H1 (cell line): Measurements from ENCODE around the gene CDH15. TPM values are rescaled to one million over a fixed set of nuclear protein-coding genes. Genes with fewer than 3 reads are reported as not detected.

Experiments
- CTCF ChIA-PET: fragments of 300-600 bp; sonication (Branson Sonifier 250); formaldehyde crosslinking; loops from one replicate; lab custom pipeline; 2021; ENCODE audit not compliant: partially characterized antibody; lab: Charles Lee
- POLR2A ChIA-PET: fragments of 300-600 bp; sonication (Branson Sonifier 250); formaldehyde crosslinking; loops from one replicate; lab custom pipeline; 2021; ENCODE audit warnings: inconsistent platforms; ENCODE audit not compliant: partially characterized antibody; lab: Charles Lee
- DNase-seq, 2 experiments: peaks; one replicate each; pipeline versions ENCODE4 v3.0.0 to v3.0.0-alpha.2; 2010 to 2022; ENCODE audit warnings: low spot score in 2 of 2, low read depth in 1 of 2, mixed read lengths in 1 of 2
- FAIRE-seq: peaks from 2 replicates; lab custom pipeline; 2011; peaks lifted over from hg19 to GRCh38; lab: Jason Lieb, UNC
- H2AFZ ChIP-seq: 2 replicates; pipeline ENCODE4 v1.8.1; 2012; ENCODE audit warnings: low read length, inconsistent platforms
- H2AK5ac ChIP-seq: 2 replicates; pipeline ENCODE4 v1.6.1; 2013; ENCODE audit warnings: low read depth, low read length
- H2BK120ac ChIP-seq: replicated peaks from 2 replicates; pipeline ENCODE3; 2013; ENCODE audit warnings: low read depth, low read length, inconsistent platforms
- H2BK12ac ChIP-seq: 2 replicates; pipeline ENCODE4 v1.6.1; 2013; ENCODE audit warnings: low read depth, low read length
- H2BK15ac ChIP-seq: 2 replicates; pipeline ENCODE4 v1.6.1; 2013; ENCODE audit warnings: low read length
- H2BK20ac ChIP-seq: 2 replicates; pipeline ENCODE4 v1.6.1; 2013; ENCODE audit warnings: low read length
- H2BK5ac ChIP-seq: 2 replicates; pipeline ENCODE4 v1.6.1; 2013; ENCODE audit warnings: low read depth, low read length
- H3K14ac ChIP-seq: 2 replicates; pipeline ENCODE4 v1.6.1; 2013; ENCODE audit warnings: inconsistent platforms; ENCODE audit not compliant: insufficient read length
- H3K18ac ChIP-seq: 2 replicates; pipeline ENCODE4 v1.6.1; 2013; ENCODE audit warnings: low read length; ENCODE audit errors: extremely low read depth
- H3K23ac ChIP-seq: 2 replicates; pipeline ENCODE4 v1.6.1; 2013; ENCODE audit warnings: inconsistent platforms; ENCODE audit not compliant: insufficient read length
- H3K23me2 ChIP-seq: 2 replicates; pipeline ENCODE4 v1.6.1; 2013; ENCODE audit warnings: low read depth, low read length
- H3K27ac ChIP-seq: 2 replicates; pipeline ENCODE4 v1.6.1; 2011; ENCODE audit warnings: low read depth, low read length, inconsistent platforms
- H3K27me3 ChIP-seq, 4 experiments: replicated peaks in 1 of 4; 1 replicate in 1 of 4; 2 replicates in 3 of 4; pipeline versions ENCODE4 v1.6.1 to v1.8.1; 2011 to 2013; ENCODE audit warnings: low read length in 3 of 4, mild to moderate bottlenecking in 3 of 4, inconsistent platforms in 2 of 4, mixed read lengths in 2 of 4, moderate library complexity in 1 of 4; ENCODE audit not compliant: control insufficient read depth in 3 of 4, insufficient read depth in 3 of 4; ENCODE audit errors: extremely low read depth in 1 of 4
- H3K36me3 ChIP-seq, 4 experiments: 2 replicates each; pipeline versions ENCODE4 v1.6.1 to v1.8.1; 2011 to 2013; ENCODE audit warnings: mild to moderate bottlenecking in 4 of 4, low read length in 3 of 4, moderate library complexity in 2 of 4, control low read depth in 1 of 4, inconsistent platforms in 1 of 4; ENCODE audit not compliant: insufficient read depth in 4 of 4, control insufficient read depth in 2 of 4
- H3K4ac ChIP-seq: replicated peaks from 2 replicates; pipeline ENCODE3; 2013; ENCODE audit warnings: low read length, low read depth, mixed read lengths, inconsistent platforms; ENCODE audit not compliant: insufficient read length
- H3K4me1 ChIP-seq, 4 experiments: replicated peaks in 1 of 4; 1 replicate in 1 of 4; 2 replicates in 3 of 4; pipeline versions ENCODE4 v1.6.1 to v1.8.1; 2011 to 2013; ENCODE audit warnings: low read length in 3 of 4, inconsistent platforms in 2 of 4, mixed read lengths in 1 of 4; ENCODE audit not compliant: insufficient read depth in 4 of 4, control insufficient read depth in 3 of 4
- H3K4me2 ChIP-seq, 2 experiments: 2 replicates each; pipeline versions ENCODE4 v1.6.1 to v1.8.1; 2011 to 2013; ENCODE audit warnings: low read depth in 2 of 2, low read length in 2 of 2, control low read depth in 1 of 2, inconsistent platforms in 1 of 2, mild to moderate bottlenecking in 1 of 2; ENCODE audit not compliant: insufficient read depth in 1 of 2
- H3K4me3 ChIP-seq, 4 experiments: fragments of 200-600, 300-600 bp in 1 of 4; sonication (generic), shearing (Covaris generic), sonication (Bioruptor Twin) in 1 of 4; 2 replicates each; pipeline versions ENCODE4 v1.5.1 to v1.8.1; 2011 to 2016; ENCODE audit warnings: low read length in 4 of 4, low read depth in 3 of 4, control low read depth in 2 of 4, inconsistent platforms in 2 of 4, mild to moderate bottlenecking in 2 of 4, mixed read lengths in 1 of 4, moderate library complexity in 1 of 4; ENCODE audit not compliant: insufficient read depth in 2 of 4; ENCODE audit errors: extremely low read depth in 1 of 4
- H3K56ac ChIP-seq: replicated peaks from 2 replicates; pipeline ENCODE3; 2013; ENCODE audit warnings: low read depth, mild to moderate bottlenecking, mixed read lengths, low read length, inconsistent platforms; ENCODE audit not compliant: insufficient read length
- H3K79me1 ChIP-seq: 2 replicates; pipeline ENCODE4 v1.6.1; 2013; ENCODE audit warnings: low read depth, low read length, control low read depth
- H3K79me2 ChIP-seq, 2 experiments: 2 replicates each; pipeline versions ENCODE4 v1.6.1 to v1.8.1; 2012 to 2013; ENCODE audit warnings: low read length in 2 of 2, mild to moderate bottlenecking in 2 of 2, inconsistent platforms in 1 of 2; ENCODE audit not compliant: insufficient read depth in 2 of 2, control insufficient read depth in 1 of 2
- H3K9ac ChIP-seq, 4 experiments: replicated peaks in 1 of 4; 1 replicate in 1 of 4; 2 replicates in 3 of 4; pipeline versions ENCODE4 v1.6.1 to v1.8.1; 2011 to 2013; ENCODE audit warnings: low read depth in 3 of 4, low read length in 3 of 4, control low read depth in 2 of 4, mild to moderate bottlenecking in 2 of 4, moderate library complexity in 2 of 4, inconsistent platforms in 1 of 4; ENCODE audit errors: extremely low read depth in 1 of 4
- H3K9me3 ChIP-seq, 2 experiments: 2 replicates each; pipeline versions ENCODE4 v1.6.1 to v1.8.1; 2012 to 2013; ENCODE audit warnings: mild to moderate bottlenecking in 2 of 2, moderate library complexity in 2 of 2, control low read depth in 1 of 2, inconsistent platforms in 1 of 2, low read depth in 1 of 2, low read length in 1 of 2, mixed read lengths in 1 of 2; ENCODE audit not compliant: insufficient read depth in 2 of 2
- H4K20me1 ChIP-seq, 2 experiments: replicated peaks in 1 of 2; 2 replicates each; pipeline versions ENCODE3 to v1.8.1; 2011 to 2013; ENCODE audit warnings: inconsistent platforms in 2 of 2, low read length in 2 of 2, mild to moderate bottlenecking in 1 of 2; ENCODE audit not compliant: insufficient read depth in 2 of 2, control insufficient read depth in 1 of 2
- H4K5ac ChIP-seq: 2 replicates; pipeline ENCODE4 v1.6.1; 2013; ENCODE audit warnings: low read length, low read depth, mixed read lengths, inconsistent platforms; ENCODE audit not compliant: insufficient read length
- H4K8ac ChIP-seq: 2 replicates; pipeline ENCODE4 v1.8.0; 2013; ENCODE audit warnings: mild to moderate bottlenecking, moderate library complexity, low read length, inconsistent platforms; ENCODE audit not compliant: insufficient read depth; ENCODE audit errors: extremely low read depth
- H4K91ac ChIP-seq: replicated peaks from 2 replicates; pipeline ENCODE3; 2013; ENCODE audit warnings: low read length, mixed read lengths, inconsistent platforms; ENCODE audit not compliant: insufficient read length
- ASH2L ChIP-seq: fragments of 200-600, 300-600 bp; sonication (generic); IDR thresholded peaks from one replicate; pipeline ENCODE4 v1.7.1; 2017; ENCODE audit warnings: low read length
- BRCA1 ChIP-seq: IDR thresholded peaks from 2 replicates; pipeline ENCODE4 v1.6.1; 2012; ENCODE audit warnings: low read depth, low read length, improper control_type of control experiment
- CTCF ChIP-seq, 3 experiments: IDR thresholded peaks; 1 replicate in 2 of 3; 2 replicates in 1 of 3; pipeline versions ENCODE4 v1.5.1 to v1.6.1; 2011; ENCODE audit warnings: low read length in 3 of 3, mild to moderate bottlenecking in 3 of 3, inconsistent platforms in 2 of 3, low read depth in 1 of 3, moderate library complexity in 1 of 3; ENCODE audit not compliant: insufficient read depth in 1 of 3; ENCODE audit errors: control extremely low read depth in 1 of 3
- HDAC2 ChIP-seq, 2 experiments: fragments of 300-600 bp in 1 of 2; sonication (generic) in 1 of 2; IDR thresholded peaks; 2 replicates each; pipeline ENCODE4 v1.6.1; 2011 to 2012; ENCODE audit warnings: low read depth in 2 of 2, low read length in 2 of 2, mild to moderate bottlenecking in 2 of 2, moderate library complexity in 2 of 2, borderline replicate concordance in 1 of 2, inconsistent platforms in 1 of 2
- HDAC6 ChIP-seq: IDR thresholded peaks from one replicate; pipeline ENCODE4 v1.7.1; 2012; ENCODE audit warnings: low read depth, mild to moderate bottlenecking, inconsistent platforms, low read length, moderate library complexity
- MAFK ChIP-seq: IDR thresholded peaks from 2 replicates; pipeline ENCODE4 v1.6.1; 2012; ENCODE audit warnings: low read depth, mild to moderate bottlenecking, improper control_type of control experiment, low read length
- NRF1 ChIP-seq: IDR thresholded peaks from 2 replicates; pipeline ENCODE4 v1.6.1; 2011; ENCODE audit warnings: mild to moderate bottlenecking, low read depth, low read length, improper control_type of control experiment
- PHF8 ChIP-seq: fragments of 200-600 bp; sonication (generic); conservative IDR thresholded peaks from 2 replicates; pipeline ENCODE4 v1.7.1; 2012; ENCODE audit warnings: low read depth, mild to moderate bottlenecking, inconsistent platforms, low read length, moderate library complexity
- RFX5 ChIP-seq: IDR thresholded peaks from 2 replicates; pipeline ENCODE4 v1.6.1; 2011; ENCODE audit warnings: low read depth, low read length, improper control_type of control experiment, borderline replicate concordance
- SIN3A ChIP-seq, 2 experiments: IDR thresholded peaks in 1 of 2; conservative IDR thresholded peaks in 1 of 2; 2 replicates each; pipeline ENCODE4 v1.6.1; 2011 to 2012; ENCODE audit warnings: low read length in 2 of 2, improper control_type of control experiment in 1 of 2, low read depth in 1 of 2, mild to moderate bottlenecking in 1 of 2
- TBP ChIP-seq: IDR thresholded peaks from 2 replicates; pipeline ENCODE4 v1.6.1; 2011; ENCODE audit warnings: low read depth, low read length, improper control_type of control experiment
- whole genome bisulfite sequencing, 2 experiments: shearing (Covaris generic) in 1 of 2; methylation state at CpG; one replicate each; pipeline versions ENCODE4 v1.1.6 to v1.1.7; 2013 to 2015; ENCODE audit warnings: low lambda C conversion rate in 2 of 2, mixed read lengths in 2 of 2, inconsistent platforms in 1 of 2, low coverage in 1 of 2, missing lambda C conversion rate in 1 of 2; ENCODE audit not compliant: insufficient replicate concordance in 2 of 2, insufficient coverage in 1 of 2, insufficient read length in 1 of 2; ENCODE audit errors: extremely low coverage in 1 of 2, missing lambda C conversion rate in 1 of 2; 5-methylcytosine and 5-hydroxymethylcytosine counted together
- polyA plus RNA-seq, 7 experiments: library from polyadenylated mRNA; depleted of rRNA in 3 of 7; stranded (reverse) in 5 of 7; unstranded in 2 of 7; fragments of >200 nt in 5 of 7; fragments of 200-250 nt in 2 of 7; gene quantifications; 1 replicate in 5 of 7; 2 replicates in 1 of 7; 4 replicates in 1 of 7; pipeline versions ENCODE4 v1.2.1 to v1.2.3, GENCODE V29; 2011 to 2013; ENCODE audit warnings: missing spikeins in 2 of 7, mixed read lengths in 2 of 7
- total RNA-seq: library from RNA; stranded (reverse); fragmentation: NEBNext Ultra II Directional; extraction: Animal tissue kit (Norgen Biotek cat#: 25700); gene quantifications from 2 replicates; pipeline ENCODE4 v1.2.1, GENCODE V29; 2021

The CDH15 gene
- total and polyA plus RNA-seq, 2 of the 8 experiments (the other 6 are each of a cell fraction or from before 2014, with no cell fraction given), result 0.50 to 0.82 TPM

- Histone ChIP-seq H2BK15ac (no peak overlapping the region), H3K56ac (no peak overlapping the region), H4K8ac (no peak overlapping the region), H2BK5ac (no peak overlapping the region), H4K20me1 (peaks cover 0 to 5% of the 10 kb centered on the region in 2 experiments), H3K23ac (no peak overlapping the region), H3K4me3 (no peak overlapping the region), H3K4me1 (peaks cover 0 to 2% (median under 1%) of the 10 kb centered on the region in 4 experiments; a peak in 2 of 7 replicates), H2BK20ac (no peak overlapping the region), H4K91ac (no peak overlapping the region), H3K27ac (no peak overlapping the region), H3K36me3 (peaks cover 5 to 36% (median 20%) of the 10 kb centered on the region in 4 experiments), H2BK120ac (no peak overlapping the region), H3K18ac (no peak overlapping the region), H3K79me1 (peaks cover 2% of the 10 kb centered on the region; the same call in 1 of the 2 replicates), H3K4me2 (no peak overlapping the region), H3K4ac (no peak overlapping the region), H2BK12ac (no peak overlapping the region), H3K14ac (no peak overlapping the region), H3K27me3 (no peaks in the 10 kb centered on the region), H3K79me2 (peaks cover 0 to 13% of the 10 kb centered on the region in 2 experiments; a peak in 3 of 4 replicates), H4K5ac (no peak overlapping the region), H2AK5ac (no peak overlapping the region), H3K9ac (no peak overlapping the region), H2AFZ (no peak overlapping the region), H3K9me3 (peaks cover 3 to 4% of the 10 kb centered on the region in 2 experiments; a peak in 3 of 4 replicates), H3K23me2 (peaks cover 4% of the 10 kb centered on the region; the same call in 1 of the 2 replicates)
- CTCF ChIA-PET, result interaction anchor here (2.1 kb wide), 1 partner anchor 19 kb away, joined by 4 read pairs; no protein-coding TSS in a partner anchor
- WGBS, 2 experiments, result 85% methylated on average over 3 of the region's 3 CpGs; no CpG with 5 or more reads in 1 of the 2 experiments
- no peak for FAIRE-seq
- DNase-seq, result no peak
- POLR2A ChIA-PET, result no interaction called here
- no peak for TF ChIP-seq BRCA1
- no peak for TF ChIP-seq TBP
- TF ChIP-seq HDAC6, result no peak
- no peak for TF ChIP-seq SIN3A (conservative IDR thresholded peaks at IDR 0.05 in 1 of 2, IDR thresholded peaks at IDR 0.05 in 1 of 2; ENCODE audit: low read depth in 1 of 2, low read length in 2 of 2)
- no peak for TF ChIP-seq PHF8
- TF ChIP-seq NRF1, result no peak
- TF ChIP-seq ASH2L, result no peak
- TF ChIP-seq CTCF (IDR thresholded peaks at IDR 0.05; ENCODE audit: control extremely low read depth in 1 of 3, insufficient read depth in 1 of 3, low read depth in 1 of 3, low read length in 3 of 3), result no peak
- no peak for TF ChIP-seq MAFK
- TF ChIP-seq HDAC2 (IDR thresholded peaks at IDR 0.05; ENCODE audit: borderline replicate concordance in 1 of 2, low read depth in 2 of 2, low read length in 2 of 2), result no peak
- no peak for TF ChIP-seq RFX5
Measured at GRCh38 chr16:89221604-89222003, 50.1 kb downstream of the CDH15 start.
